K562 (cell line): ENCODE measurements around the gene CDKL4.

Experiments used
- CC2D1A ChIP-seq: fragments of 450-650 bp; IDR thresholded peaks from 2 replicates; pipeline ENCODE4 v1.6.1; 2017; ENCODE audit warnings: mild to moderate bottlenecking
- NCOA4 ChIP-seq: fragments of 450-650 bp; IDR thresholded peaks from 2 replicates; pipeline ENCODE4 v1.6.1; 2018; ENCODE audit warnings: mild to moderate bottlenecking; ENCODE audit not compliant: partially characterized antibody
- PCBP2 ChIP-seq: fragments of 200-400 bp; formaldehyde crosslinking; IDR thresholded peaks from 2 replicates; pipeline ENCODE4 v1.6.1; 2018; ENCODE audit warnings: low read length, low read depth, mild to moderate bottlenecking, moderate library complexity; ENCODE audit not compliant: poor library complexity, severe bottlenecking
- POU5F1 ChIP-seq: fragments of 150-350 bp; IDR thresholded peaks from 2 replicates; pipeline ENCODE4 v1.6.1; 2014; ENCODE audit warnings: borderline replicate concordance, low read length, low read depth, mild to moderate bottlenecking; ENCODE audit not compliant: partially characterized antibody
- TF ChIP-seq, protein P1 (sequence below): IDR thresholded peaks from 2 replicates; pipeline ENCODE4 v1.6.1; 2011; ENCODE audit warnings: borderline replicate concordance, low read depth, mild to moderate bottlenecking, moderate library complexity, low read length; ENCODE audit not compliant: insufficient read depth, poor library complexity, severe bottlenecking

- no peak for TF ChIP-seq POU5F1
- no peak for TF ChIP-seq NCOA4
- TF ChIP-seq PCBP2, result no peak
- TF ChIP-seq CC2D1A, result no peak
- TF ChIP-seq, protein P1, sequence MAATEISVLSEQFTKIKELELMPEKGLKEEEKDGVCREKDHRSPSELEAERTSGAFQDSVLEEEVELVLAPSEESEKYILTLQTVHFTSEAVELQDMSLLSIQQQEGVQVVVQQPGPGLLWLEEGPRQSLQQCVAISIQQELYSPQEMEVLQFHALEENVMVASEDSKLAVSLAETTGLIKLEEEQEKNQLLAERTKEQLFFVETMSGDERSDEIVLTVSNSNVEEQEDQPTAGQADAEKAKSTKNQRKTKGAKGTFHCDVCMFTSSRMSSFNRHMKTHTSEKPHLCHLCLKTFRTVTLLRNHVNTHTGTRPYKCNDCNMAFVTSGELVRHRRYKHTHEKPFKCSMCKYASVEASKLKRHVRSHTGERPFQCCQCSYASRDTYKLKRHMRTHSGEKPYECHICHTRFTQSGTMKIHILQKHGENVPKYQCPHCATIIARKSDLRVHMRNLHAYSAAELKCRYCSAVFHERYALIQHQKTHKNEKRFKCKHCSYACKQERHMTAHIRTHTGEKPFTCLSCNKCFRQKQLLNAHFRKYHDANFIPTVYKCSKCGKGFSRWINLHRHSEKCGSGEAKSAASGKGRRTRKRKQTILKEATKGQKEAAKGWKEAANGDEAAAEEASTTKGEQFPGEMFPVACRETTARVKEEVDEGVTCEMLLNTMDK, result no peak
Observed at GRCh38 chr2:39142904-39143605, 100.7 kb downstream of the CDKL4 start.
